Mesendoderm (in vitro differentiated cells): Measurements from ENCODE around the gene ZMYND11.
"Not testable (repeated sequence)": the region's sequence is repeated elsewhere in the genome, so short reads cannot be mapped to it uniquely, and the experiment has no call there.

ENCODE experiments used
- DNase-seq: peaks from one replicate; pipeline ENCODE4 v3.0.0; 2013
- H2AK5ac ChIP-seq: 2 replicates; pipeline ENCODE4 v1.6.1; 2013; ENCODE audit warnings: low read length, inconsistent platforms
- H2BK120ac ChIP-seq: 2 replicates; pipeline ENCODE4 v1.6.1; 2013; ENCODE audit warnings: low read depth, mild to moderate bottlenecking, low read length, moderate library complexity, mixed read lengths
- H2BK15ac ChIP-seq: replicated peaks from 2 replicates; pipeline ENCODE4 v1.6.1; 2013; ENCODE audit warnings: low read depth, mild to moderate bottlenecking, moderate library complexity
- H2BK5ac ChIP-seq: 2 replicates; pipeline ENCODE4 v1.6.1; 2013; ENCODE audit warnings: low read length, inconsistent platforms
- H3K18ac ChIP-seq: 2 replicates; pipeline ENCODE4 v1.6.1; 2013; ENCODE audit warnings: mild to moderate bottlenecking, low read length, mixed read lengths
- H3K23ac ChIP-seq: one replicate; pipeline ENCODE4 v1.6.1; 2013; ENCODE audit warnings: low read length
- H3K27ac ChIP-seq: 2 replicates; pipeline ENCODE4 v1.5.1; 2013; ENCODE audit warnings: low read depth, mild to moderate bottlenecking, inconsistent platforms, low read length, moderate library complexity
- H3K27me3 ChIP-seq: 2 replicates; pipeline ENCODE4 v1.6.1; 2013; ENCODE audit warnings: low read length, control low read depth, mild to moderate bottlenecking, inconsistent platforms; ENCODE audit not compliant: insufficient read depth, poor library complexity
- H3K36me3 ChIP-seq: 2 replicates; pipeline ENCODE4 v1.6.1; 2013; ENCODE audit warnings: low read length, inconsistent platforms; ENCODE audit not compliant: control insufficient read depth, insufficient read depth
- H3K4ac ChIP-seq: one replicate; pipeline ENCODE4 v1.6.1; 2013; ENCODE audit warnings: low read depth, mild to moderate bottlenecking, low read length, moderate library complexity
- H3K4me1 ChIP-seq: 2 replicates; pipeline ENCODE4 v1.6.1; 2013; ENCODE audit warnings: low read depth, low read length, inconsistent platforms; ENCODE audit not compliant: control insufficient read depth
- H3K4me2 ChIP-seq: 2 replicates; pipeline ENCODE4 v1.6.1; 2013; ENCODE audit warnings: low read length
- H3K4me3 ChIP-seq: 2 replicates; pipeline ENCODE4 v1.5.1; 2013; ENCODE audit warnings: mild to moderate bottlenecking, low read length
- H3K56ac ChIP-seq: one replicate; pipeline ENCODE4 v1.6.1; 2013; ENCODE audit warnings: low read length
- H3K79me1 ChIP-seq: 2 replicates; pipeline ENCODE4 v1.6.1; 2013; ENCODE audit warnings: low read length, inconsistent platforms
- H3K79me2 ChIP-seq: 2 replicates; pipeline ENCODE4 v1.6.1; 2013; ENCODE audit warnings: mild to moderate bottlenecking, low read length; ENCODE audit not compliant: control insufficient read depth, insufficient read depth
- H3K9ac ChIP-seq: 2 replicates; pipeline ENCODE4 v1.6.1; 2013; ENCODE audit warnings: low read length, inconsistent platforms
- H4K5ac ChIP-seq: one replicate; pipeline ENCODE4 v1.6.1; 2013; ENCODE audit warnings: low read length
- H4K8ac ChIP-seq: one replicate; pipeline ENCODE4 v1.6.1; 2013; ENCODE audit warnings: low read depth, mild to moderate bottlenecking, control low read depth, low read length, moderate library complexity
- WGBS: extraction: QIAGEN DNeasy Blood & Tissue Kit; methylation state at CpG from one replicate; pipeline ENCODE4 v1.1.7; 2013; ENCODE audit warnings: low lambda C conversion rate, missing lambda C conversion rate; ENCODE audit not compliant: insufficient coverage; ENCODE audit errors: extremely low coverage; 5-methylcytosine and 5-hydroxymethylcytosine counted together
- small RNA-seq: library from polyadenylated mRNA; stranded (forward); fragments of <200 nt; extraction: miRNeasy Mini kit (QIAGEN cat#:217004); gene quantifications from one replicate; pipeline ENCODE3, GENCODE V24; 2013; ENCODE audit not compliant: insufficient read depth

Gene ZMYND11

DNA sequence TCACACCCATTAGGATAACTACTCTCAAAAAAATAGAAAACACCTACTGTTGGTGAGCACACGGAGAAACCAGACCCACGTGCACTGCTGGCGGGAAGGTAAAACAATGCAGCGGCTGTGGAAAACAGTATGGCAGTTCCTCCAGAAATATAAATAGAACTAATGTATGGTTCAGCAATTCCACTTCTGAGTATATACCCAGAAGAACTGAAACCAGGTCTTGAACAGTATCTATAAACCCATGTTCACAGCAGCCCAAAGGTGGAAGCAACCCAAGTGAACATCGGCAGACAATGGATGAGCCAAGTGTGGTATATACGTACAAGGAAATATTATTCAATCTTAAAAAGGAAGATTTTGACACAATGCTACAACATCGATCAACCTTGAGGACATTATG, 164.7 kb downstream of the ZMYND11 start:
- no peaks in the 10 kb centered on the region for H3K4me1 ChIP-seq
- H2BK5ac ChIP-seq: no peak overlapping the region
- H3K56ac ChIP-seq: no peak overlapping the region
- no peaks in the 10 kb centered on the region for H3K79me1 ChIP-seq
- no peak overlapping the region for H3K18ac ChIP-seq
- H2BK120ac ChIP-seq: no peak overlapping the region
- no CpG with 5 or more reads among the region's 7 CpGs for WGBS
- H3K4ac ChIP-seq: no peak overlapping the region
- H2AK5ac ChIP-seq: no peak overlapping the region
- H4K5ac ChIP-seq: no peak overlapping the region
- no peak overlapping the region for H3K23ac ChIP-seq
- no peak overlapping the region for H3K27ac ChIP-seq
- H3K4me3 ChIP-seq: no peak overlapping the region
- H3K4me2 ChIP-seq: no peak overlapping the region
- H3K36me3 ChIP-seq: no peaks in the 10 kb centered on the region
- no peaks in the 10 kb centered on the region for H3K79me2 ChIP-seq
- H3K9ac ChIP-seq: no peak overlapping the region
- no peaks in the 10 kb centered on the region for H3K27me3 ChIP-seq
- no peak overlapping the region for H4K8ac ChIP-seq
- H2BK15ac ChIP-seq: no peak overlapping the region
- DNase-seq: no peak

GRCh38 chr10:300580-300979, 165.3 kb downstream of the ZMYND11 start:
- no CpG with 5 or more reads among the region's 31 CpGs for WGBS
- H4K8ac ChIP-seq: not testable (repeated sequence)

GRCh38 chr10:301536-301935, 166.3 kb downstream of the ZMYND11 start:
- no peak overlapping the region for H2BK120ac ChIP-seq
- DNase-seq: no peak
- H3K23ac ChIP-seq: no peak overlapping the region
- no peaks in the 10 kb centered on the region for H3K79me2 ChIP-seq
- no peak overlapping the region for H3K4me3 ChIP-seq
- H3K79me1 ChIP-seq: no peaks in the 10 kb centered on the region
- H3K4ac ChIP-seq: no peak overlapping the region
- no peak overlapping the region for H3K9ac ChIP-seq
- H4K8ac ChIP-seq: no peak overlapping the region
- H3K36me3 ChIP-seq: no peaks in the 10 kb centered on the region
- H3K27ac ChIP-seq: no peak overlapping the region
- H3K4me2 ChIP-seq: no peak overlapping the region
- no peak overlapping the region for H2BK5ac ChIP-seq
- no CpG with 5 or more reads among the region's 9 CpGs for WGBS
- no peaks in the 10 kb centered on the region for H3K4me1 ChIP-seq
- H2BK15ac ChIP-seq: no peak overlapping the region
- H2AK5ac ChIP-seq: no peak overlapping the region
- H3K18ac ChIP-seq: no peak overlapping the region
- no peak overlapping the region for H4K5ac ChIP-seq
- H3K27me3 ChIP-seq: no peaks in the 10 kb centered on the region
- H3K56ac ChIP-seq: no peak overlapping the region

More at GRCh38 chr10:300580-300979, 165.3 kb downstream of the ZMYND11 start:
- not testable (repeated sequence) for H3K18ac ChIP-seq, H3K79me1 ChIP-seq, H3K4me1 ChIP-seq, H2BK5ac ChIP-seq, H3K56ac ChIP-seq, DNase-seq, H3K27me3 ChIP-seq, H3K36me3 ChIP-seq, H4K5ac ChIP-seq, H3K9ac ChIP-seq, H2AK5ac ChIP-seq, H3K23ac ChIP-seq, H3K4me2 ChIP-seq, H3K4ac ChIP-seq, H3K79me2 ChIP-seq, H2BK15ac ChIP-seq, H3K4me3 ChIP-seq, H2BK120ac ChIP-seq, H3K27ac ChIP-seq

Small RNA genes lying within 50 kb of the gene (small RNA-seq; reads per million reads assigned to genes)
- 0.54 reads per million for gene RNA5SP297
- 2.0 reads per million, percentile 16 among the genes with 10 or more reads in this experiment for gene RNA5SP298
